CD4-positive, alpha-beta T cell treated with Interferon alpha-2 for 1 hour (primary cell): ENCODE measurements around the gene UPF2.

Experiments used
- DNase-seq, 2 donors: peaks; one replicate each; pipeline ENCODE4 v3.0.0-alpha.2; 2020 to 2022

UPF2 gene

DNA sequence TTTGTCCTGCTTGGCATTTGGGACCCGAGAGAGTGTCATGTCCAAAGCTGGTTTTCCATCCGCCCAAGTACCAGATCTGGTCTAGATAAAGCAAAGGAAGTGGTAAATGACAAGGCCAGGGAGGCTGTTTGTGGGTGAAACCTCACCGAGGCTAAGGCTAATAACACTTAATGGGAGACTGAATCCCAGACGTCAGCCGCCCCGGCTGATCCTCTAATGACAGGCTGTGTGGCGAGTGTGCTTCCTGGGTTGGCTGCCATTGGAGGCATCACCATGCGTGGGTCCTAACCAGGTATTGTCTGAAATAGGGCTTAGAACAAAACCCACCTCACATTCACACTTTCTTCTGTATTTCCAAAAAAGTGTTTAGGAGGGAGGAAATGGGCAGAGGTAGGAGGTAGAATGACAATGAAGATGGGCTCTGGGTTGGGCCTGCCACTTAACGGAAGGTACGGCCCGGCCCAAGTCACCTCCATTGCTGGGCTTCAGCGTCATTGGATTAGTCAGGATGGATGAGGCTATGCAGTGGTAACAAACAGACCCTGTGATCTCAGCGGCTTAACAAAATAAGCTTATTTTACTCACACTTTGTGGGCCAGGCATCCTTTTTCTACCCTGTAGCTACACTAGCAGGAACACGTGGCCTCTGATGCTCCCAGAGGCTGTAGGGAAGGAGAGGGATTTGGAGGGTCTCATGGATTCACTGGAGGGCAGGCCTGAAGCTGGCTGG lies 159.8 kb downstream of the UPF2 start:
- no peak for DNase-seq

DNA sequence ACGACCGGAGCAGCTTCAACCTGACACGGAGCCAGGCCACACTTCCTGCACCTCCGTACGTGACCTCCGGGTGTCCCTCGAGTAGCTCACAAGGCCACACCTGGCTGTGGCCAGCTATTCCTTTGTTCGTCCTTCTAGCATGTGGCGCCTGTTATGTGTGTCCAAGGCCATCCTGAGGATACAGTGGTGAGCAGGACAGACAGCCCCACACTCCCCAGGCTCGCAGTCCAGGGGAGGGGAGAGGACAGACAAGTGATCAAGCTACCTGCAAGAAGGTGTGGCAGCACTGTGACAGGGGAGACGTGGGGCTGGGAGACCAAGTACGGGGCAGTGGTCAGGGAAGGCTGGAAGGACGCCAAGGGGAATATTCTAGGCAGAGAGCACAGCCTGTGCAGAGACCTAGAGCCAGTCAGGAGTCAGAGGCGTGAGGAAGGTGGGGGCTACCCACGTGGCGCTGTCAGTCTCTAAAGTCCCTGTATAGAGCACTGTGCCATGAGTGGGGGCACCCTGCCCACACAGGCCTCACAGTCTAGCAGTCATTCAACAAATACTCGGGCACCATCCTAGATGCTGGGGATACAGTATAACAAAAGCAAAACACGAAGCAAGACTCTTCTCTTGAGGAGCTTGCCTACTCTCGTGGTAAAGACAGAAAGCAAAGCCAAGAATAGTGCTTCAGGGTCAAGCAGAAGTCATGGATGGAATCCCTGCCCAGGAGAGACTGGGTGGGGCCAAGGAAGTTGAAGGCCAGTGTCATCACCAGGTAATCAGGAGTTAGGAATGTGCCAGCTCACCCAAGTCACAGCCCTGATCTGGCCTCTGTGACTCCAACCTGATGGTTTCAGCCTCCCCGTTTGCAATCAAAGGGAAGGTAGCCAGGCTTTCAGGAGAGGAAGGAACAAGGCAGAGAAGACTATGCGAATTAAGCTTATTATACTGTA lies 160.9 kb downstream of the UPF2 start:
- DNase-seq, result no peak

DNA sequence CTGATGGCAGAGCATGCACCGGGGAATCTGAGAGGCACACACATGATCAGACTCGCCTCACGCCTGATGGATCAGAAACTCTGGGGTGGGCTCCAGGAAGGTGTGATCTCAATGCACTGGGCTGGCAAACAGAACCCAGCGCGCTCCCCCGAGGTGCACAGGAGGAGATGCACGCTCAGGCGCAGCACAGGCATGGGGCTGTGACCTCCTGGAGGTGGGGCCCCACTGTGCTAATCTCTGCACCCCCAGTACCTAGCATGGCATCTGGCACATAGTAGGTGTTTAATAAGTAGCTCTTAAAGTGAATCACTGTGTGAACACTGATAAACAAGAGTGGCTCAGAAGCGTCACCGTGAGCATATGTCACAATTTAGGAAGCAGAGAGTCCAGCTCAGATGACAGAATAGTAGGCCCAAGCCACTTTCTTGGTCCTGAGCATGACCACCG lies 161.6 kb downstream of the UPF2 start:
- DNase-seq, result no peak

DNA sequence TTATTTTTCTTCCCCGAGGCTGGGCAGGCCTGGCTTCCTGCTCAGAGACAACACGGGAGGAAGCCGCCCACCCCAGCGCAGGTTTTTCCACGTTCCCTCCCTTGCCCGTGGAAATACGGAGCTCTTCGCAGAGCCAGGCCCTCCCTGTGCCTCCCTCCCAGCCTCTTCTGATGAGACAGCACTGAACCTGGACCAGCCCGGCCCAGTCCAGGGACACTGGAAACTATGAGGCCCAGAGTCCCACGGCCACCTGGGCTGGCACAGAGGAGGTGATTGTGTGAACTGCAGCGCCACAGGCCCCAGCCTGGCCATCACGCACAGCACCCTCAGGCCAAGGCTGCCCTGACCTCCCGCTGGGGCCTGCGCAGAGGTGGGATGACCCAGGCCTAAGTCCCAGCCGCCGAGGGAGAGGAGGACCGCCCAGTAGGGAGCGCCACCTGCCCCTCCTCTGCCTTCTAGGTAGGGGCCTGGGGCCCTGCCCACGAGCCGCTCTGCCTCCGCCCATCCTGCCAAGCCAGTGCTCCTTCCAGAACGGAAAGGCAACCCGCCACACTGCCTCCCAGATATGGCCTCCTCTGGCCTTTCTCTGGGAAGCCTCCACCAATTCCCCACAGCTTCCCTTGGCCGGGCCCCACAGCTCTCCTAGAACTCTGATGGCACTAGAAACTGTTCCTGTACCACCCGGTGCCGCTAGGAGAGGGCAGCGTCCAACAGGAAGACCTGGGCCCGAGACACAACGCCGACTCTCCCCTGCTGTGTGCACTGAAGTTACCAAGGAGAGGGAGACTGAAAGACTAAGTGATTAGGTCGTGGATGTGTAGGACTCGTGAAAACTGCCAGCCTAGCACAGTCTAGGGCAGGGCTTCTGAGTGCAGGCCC lies 162.2 kb downstream of the UPF2 start:
- no peak for DNase-seq

DNA sequence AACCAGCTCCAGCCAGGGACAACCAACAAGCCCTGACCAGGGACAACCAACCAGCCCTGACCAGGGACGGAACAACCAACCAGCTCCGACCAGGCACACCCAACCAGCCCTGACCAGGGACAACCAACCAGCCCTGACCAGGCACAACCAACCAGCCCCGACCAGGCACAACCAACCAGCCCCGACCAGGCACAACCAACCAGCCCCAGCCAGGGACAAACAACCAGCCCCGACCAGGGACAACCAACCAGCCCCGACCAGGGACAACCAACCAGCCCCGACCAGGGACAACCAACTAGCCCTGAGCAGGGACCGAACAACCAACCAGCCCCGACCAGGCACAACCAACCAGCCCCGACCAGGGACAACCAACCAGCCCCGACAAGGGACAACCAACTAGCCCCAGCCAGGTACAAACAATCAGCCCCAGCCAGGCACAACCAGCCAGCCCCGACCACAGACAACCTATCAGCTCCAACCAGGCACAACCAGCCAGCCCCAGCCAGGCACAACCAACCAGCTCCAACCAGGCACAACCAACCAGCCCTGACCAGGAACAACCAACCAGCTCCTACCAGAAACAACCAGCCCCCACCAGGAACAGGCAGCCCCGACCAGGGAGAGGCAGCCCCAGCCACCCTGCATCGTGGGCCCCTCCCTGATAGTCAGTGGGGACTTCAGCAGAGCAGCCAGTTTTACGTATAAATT lies 163.1 kb downstream of the UPF2 start:
- DNase-seq, result no peak

DNA sequence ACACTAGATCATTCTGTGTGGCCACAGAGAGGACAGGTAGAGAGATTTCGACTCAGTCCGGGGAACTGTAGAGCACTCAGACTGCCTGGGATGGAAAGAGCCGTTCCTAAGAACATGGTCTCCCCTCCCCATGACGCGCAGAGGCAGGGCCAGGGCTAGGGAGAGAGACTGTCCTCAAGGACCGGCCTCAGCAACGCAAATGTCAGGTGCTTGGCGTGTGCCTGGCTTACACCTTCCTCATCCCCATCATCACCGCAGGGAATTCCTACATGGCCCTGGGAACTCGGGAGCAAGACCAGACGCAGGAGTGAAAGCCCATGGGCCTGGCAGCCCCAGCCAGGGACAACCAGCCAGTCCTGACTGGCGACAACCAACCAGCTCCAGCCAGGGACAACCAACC lies 163.8 kb downstream of the UPF2 start:
- no peak for DNase-seq

DNA sequence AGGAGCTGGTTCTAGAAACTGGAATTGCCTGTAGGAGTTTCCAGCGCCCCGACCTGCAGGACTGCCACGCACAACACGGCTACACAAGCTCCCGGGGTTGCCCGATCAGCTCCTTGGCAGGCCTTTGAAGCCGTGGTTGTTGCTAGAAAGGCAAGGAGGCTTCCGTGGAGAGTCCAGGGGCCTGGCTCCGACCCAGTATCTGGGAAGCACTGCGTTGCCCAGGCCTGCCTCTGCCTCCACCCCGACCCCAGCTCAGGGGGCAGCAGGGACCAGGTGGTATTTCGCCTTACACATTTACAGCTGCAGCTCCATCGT lies 165.1 kb downstream of the UPF2 start:
- DNase-seq, result no peak

DNA sequence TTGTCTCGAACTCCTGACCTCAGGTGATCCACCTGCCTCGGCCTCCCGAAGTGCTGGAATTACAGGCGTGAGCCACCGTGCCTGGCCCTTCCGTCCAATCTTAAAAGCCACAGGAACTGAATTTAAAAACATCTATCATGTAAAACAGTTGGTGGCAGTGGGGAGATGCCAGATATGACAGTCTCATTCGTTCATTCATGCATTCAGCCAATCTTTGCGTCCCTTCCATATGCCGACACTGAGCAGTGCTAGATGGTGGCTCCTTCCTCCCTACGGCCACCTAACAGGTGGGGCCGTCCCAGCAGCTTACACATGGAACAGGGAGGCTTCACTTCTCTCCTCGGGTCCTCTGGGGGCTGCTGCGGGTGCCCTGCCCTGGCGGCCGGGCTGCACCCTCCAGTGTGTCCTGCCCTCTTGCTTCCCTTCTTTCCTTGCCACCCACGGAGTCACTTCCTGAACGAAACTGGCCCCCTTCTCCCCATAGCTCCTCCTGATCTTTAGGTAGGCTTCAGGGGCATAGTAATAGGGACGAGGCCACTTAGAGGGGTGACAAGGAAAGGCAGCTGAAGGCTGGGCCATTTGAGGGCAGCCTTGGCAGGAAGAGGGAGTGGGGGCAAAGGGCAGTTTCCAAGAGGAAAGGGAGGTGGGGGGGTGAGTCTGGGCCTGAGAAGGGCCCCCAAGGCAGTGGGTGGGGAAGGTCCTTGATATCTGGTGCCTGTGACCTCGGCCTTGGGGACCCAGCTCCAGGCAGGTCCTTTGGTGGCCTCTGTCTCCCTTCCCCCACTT lies 165.6 kb downstream of the UPF2 start:
- no peak for DNase-seq

DNA sequence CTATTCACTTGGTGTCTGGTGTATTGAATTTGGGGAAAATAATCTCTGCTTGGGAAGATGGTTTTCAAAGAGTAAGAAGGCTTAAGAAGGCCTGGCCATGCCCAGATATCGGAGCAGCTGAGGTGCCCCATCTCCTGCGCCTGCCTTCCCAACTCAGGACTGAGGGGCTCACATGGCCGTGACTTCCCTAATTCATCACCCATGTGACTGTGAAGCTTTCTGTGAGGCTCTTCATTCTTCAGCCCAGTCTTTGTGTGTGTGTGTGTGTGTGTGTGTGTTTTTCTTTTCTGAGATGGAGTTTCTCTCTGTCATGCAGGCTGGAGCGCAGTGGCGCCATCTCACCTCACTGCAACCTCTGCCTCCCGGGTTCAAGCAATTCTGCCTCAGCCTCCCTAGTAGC lies 166.3 kb downstream of the UPF2 start:
- no peak for DNase-seq

DNA sequence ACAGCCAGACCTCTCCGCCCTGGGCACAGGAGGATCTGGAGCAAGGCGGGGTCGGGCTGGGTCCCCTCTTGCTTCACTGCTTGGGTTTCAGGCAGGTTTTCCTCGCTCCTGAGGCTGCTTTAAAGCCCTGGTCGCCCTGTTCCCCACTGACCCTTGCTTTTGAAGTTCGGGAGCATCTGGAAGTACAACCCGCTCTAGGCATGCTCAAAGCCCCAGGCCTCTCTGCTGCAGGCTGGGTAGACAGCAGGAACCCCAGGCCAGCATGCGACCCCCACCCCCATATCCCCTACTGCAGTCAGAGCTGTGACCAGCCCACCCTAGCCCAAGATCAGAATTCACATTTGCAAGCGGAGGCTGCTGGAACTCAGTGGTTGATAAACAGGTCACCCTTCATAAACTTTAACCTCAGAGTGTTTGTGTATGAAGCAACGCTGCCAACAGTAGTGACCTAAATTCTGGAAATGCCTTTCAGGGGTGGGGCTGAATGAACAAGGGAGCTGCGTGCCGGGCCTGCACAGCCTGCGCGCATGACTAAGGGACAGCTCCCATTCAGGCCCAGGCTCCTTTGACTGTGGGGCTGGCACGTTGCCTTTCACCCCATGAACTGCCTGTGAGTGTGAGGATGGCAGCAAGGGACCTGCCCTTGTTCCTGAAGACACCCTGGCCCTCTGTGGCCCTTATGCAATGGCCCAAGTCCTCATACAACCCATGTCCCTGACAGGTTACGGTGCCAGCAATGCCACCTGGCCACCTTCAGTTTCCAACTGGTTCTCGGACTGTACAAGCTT lies 166.9 kb downstream of the UPF2 start:
- no peak for DNase-seq

DNA sequence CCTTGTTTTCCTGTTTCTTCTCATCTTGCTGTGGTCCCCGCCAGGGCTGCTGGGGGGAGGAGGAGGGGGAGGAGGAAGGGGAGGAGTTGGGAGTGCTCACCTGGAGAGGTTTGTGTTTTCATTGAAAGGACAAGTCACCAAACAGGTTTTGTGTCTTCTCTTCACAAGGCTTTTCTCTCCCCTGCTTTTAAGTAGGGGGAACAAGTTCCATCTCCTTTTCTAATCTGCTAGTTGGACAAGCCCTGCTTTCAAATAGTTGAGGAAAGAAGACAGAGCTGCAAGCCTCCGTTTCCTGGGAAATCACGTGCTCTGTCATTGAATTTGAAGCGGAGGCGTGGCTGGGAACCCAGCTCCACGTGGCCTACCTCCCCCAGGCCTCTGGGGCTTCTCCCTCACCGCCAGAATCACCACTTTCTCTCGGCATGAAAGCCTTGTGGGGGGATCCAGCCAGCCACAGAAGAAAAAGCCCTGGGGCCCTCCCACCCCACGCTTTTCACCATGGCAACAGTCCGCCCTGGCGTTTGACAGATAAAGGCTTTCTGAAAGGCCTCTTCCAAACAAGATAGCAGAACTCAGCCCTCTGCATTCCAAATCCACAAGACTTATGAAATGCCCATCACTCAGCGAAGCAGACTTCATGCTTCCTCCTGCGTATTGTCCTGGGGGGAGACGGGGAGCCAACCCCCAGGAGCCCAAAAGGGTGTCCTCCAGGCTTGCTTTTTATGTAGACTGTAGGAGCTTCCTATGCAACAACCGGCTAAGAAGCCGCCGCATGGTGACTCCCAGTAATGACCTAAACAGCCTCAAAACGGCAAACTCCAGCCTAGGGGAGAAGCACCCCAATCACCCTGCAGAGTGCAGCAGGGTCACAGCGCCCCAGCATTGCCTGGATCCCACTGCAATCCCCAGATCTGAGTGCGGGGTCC lies 167.8 kb downstream of the UPF2 start:
- peak; percentile 48 to 51 for DNase-seq

DNA sequence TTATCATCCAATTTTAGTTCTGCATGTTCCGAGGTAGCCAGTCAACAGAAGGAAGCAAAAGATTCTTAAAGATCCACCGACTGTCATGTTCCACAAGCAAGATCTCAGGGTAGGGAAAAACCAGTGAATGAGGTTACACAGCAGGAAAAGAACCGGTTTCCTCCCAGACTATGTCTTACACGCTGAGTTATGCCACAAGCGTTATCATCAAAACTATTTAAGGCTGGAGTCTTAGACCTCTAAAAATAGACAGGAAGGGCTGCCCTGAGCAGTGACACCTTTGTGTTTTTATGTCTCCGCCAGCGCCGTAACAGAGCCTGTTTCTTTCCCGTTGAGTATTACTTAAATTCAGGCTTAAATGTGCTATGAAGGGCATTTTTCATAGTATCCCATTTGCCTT lies 171.1 kb downstream of the UPF2 start:
- DNase-seq, result no peak

DNA sequence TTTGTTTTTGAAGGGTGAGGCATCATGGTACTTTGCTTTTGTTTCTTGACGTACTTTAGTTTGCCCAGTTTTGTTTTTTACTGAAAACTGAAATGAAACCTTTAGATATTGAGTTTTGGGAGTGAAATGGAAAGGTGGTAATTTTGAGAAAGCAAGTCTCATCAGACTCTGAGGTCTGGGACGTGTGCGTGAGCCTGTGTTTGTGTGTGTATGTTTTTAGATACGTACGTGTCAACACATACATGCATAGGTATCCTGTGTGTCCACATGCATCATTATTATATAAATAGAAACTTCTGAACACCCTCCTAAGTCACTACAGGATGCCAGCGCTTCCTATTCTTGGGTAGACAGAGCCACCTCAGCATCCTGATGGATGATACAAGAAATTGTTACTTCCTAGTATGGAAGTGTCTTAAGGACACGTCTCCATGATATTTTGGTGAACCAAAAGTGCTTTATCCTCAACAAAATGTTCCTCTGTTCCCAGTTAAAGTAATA lies 171.7 kb downstream of the UPF2 start:
- DNase-seq, result no peak

DNA sequence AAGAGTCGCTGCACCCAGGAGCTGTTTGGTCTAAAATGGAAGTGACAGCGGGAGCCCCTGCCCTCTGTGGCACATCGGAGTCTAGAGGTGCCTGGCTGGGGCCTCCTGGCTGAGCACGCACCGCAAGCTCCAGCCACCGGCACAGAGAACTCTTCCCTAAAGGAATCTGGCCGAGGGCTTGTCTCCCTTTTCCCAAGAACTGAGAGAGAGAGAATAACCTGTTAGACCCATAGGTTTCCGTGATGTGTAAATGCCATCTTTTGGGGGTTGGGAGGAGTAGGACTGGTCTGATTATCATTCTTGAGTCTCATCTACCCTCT lies 172.2 kb downstream of the UPF2 start:
- no peak for DNase-seq
